NT2/D1 (cell line): Measurements from ENCODE around the gene RHBDL3.

Experiments
- SUZ12 ChIP-seq: IDR thresholded peaks from 2 replicates; pipeline ENCODE4 v1.6.1; 2011; ENCODE audit not compliant: insufficient read length, insufficient read depth; ENCODE audit errors: extremely low read depth
- ZNF274 ChIP-seq: IDR thresholded peaks from 2 replicates; pipeline ENCODE4 v1.6.1; 2011; ENCODE audit warnings: mild to moderate bottlenecking, low read depth, low read length

- no peak for TF ChIP-seq SUZ12
- TF ChIP-seq ZNF274 = no peak
Measured at GRCh38 chr17:32256701-32257019, 9.0 kb upstream of the RHBDL3 start.
